Effector CD8-positive, alpha-beta T cell (primary cell): ENCODE measurements around the gene NOXRED1.

Experiments used
- DNase-seq: peaks from one replicate; lab custom pipeline; 2025; lab: John Stamatoyannopoulos, UW

Gene NOXRED1

GRCh38 chr14:77344377-77344996, 78.8 kb downstream of the NOXRED1 start:
- no peak for DNase-seq
